K562 (cell line): ENCODE measurements around the gene WARS2. TPM values are rescaled to one million over a fixed set of nuclear protein-coding genes. Genes with fewer than 3 reads are reported as not detected.

ENCODE experiments used
- ZKSCAN8 ChIP-seq: fragments of 200-800 bp; sonication (Bioruptor generic); IDR thresholded peaks from 2 replicates; pipeline ENCODE4 v1.6.1; 2016; ENCODE audit warnings: missing genetic modification characterization, missing compliant biosample characterization
- ZNF407 ChIP-seq: fragments of 450-650 bp; IDR thresholded peaks from 2 replicates; pipeline ENCODE4 v1.6.1; 2016; ENCODE audit warnings: low read depth
- polyA plus RNA-seq, 8 experiments: library from polyadenylated mRNA; depleted of rRNA in 4 of 8; stranded (reverse) in 5 of 8; unstranded in 3 of 8; fragments of >200 nt; fragmentation: Nextera tagmentation in 2 of 8; fragmentation: Illumina TruSeq in 1 of 8; extraction: Ambion mirVana in 2 of 8; extraction: Trizol in 1 of 8; gene quantifications; 2 replicates each; pipeline versions ENCODE4 v1.2.1 to v1.2.3, GENCODE V29; 2011 to 2014; ENCODE audit warnings: inconsistent platforms in 1 of 8, missing spikeins in 1 of 8
- total RNA-seq, 7 experiments: library from RNA; depleted of rRNA in 6 of 7; stranded (reverse); fragments of >200 nt in 6 of 7; fragmentation: Illumina TruSeq in 2 of 7; extraction: Trizol in 2 of 7; gene quantifications; 2 replicates each; pipeline versions ENCODE4 v1.2.1 to v1.2.3, GENCODE V29; 2011 to 2021; ENCODE audit warnings: low replicate concordance in 1 of 7

WARS2 gene
- total and polyA plus RNA-seq, 9 of the 15 experiments (the other 6 are each of a cell fraction or from before 2014, with no cell fraction given) = 5.7 to 18.0 (median 16.9) TPM

- TF ChIP-seq ZNF407 (no peak), ZKSCAN8 (CRISPR knock-in tag) (no peak)
These were observed 94.0 kb downstream of the WARS2 start (continued) for GRCh38 chr1:119046429-119046784.
